K562 (cell line): ENCODE results near the gene RUNDC1. TPM values are rescaled to one million over a fixed set of nuclear protein-coding genes. Genes with fewer than 3 reads are reported as not detected.

ENCODE experiments used
- BCL6 ChIP-seq: fragments of 250-450 bp; sonication (Bioruptor Pico); IDR thresholded peaks from 2 replicates; pipeline ENCODE4 v1.4.0; 2020
- BHLHE40 ChIP-seq: IDR thresholded peaks from 2 replicates; pipeline ENCODE4 v1.6.1; 2011; ENCODE audit warnings: low read length, improper control_type of control experiment
- CBX1 ChIP-seq: sonication (generic); IDR thresholded peaks from 2 replicates; pipeline ENCODE4 v1.6.1; 2016; ENCODE audit warnings: antibody characterized with exemption, low read depth, mild to moderate bottlenecking
- DDX20 ChIP-seq: fragments of 450-650 bp; IDR thresholded peaks from 2 replicates; pipeline ENCODE4 v1.6.1; 2016; ENCODE audit warnings: missing genetic modification characterization, low read depth, mild to moderate bottlenecking, missing compliant biosample characterization, moderate library complexity
- E2F1 ChIP-seq: sonication (generic); formaldehyde crosslinking; IDR thresholded peaks from 2 replicates; pipeline ENCODE4 v1.8.1; 2023; ENCODE audit warnings: mild to moderate bottlenecking, missing genetic modification reagents, moderate library complexity
- EGR1 ChIP-seq: fragments of 450-650 bp; conservative IDR thresholded peaks from 2 replicates; pipeline ENCODE4 v1.6.1; 2017; ENCODE audit warnings: mild to moderate bottlenecking
- GATA2 ChIP-seq: sonication (generic); formaldehyde crosslinking; IDR thresholded peaks from 2 replicates; pipeline ENCODE4 v1.4.0; 2020; ENCODE audit warnings: mild to moderate bottlenecking, missing genetic modification reagents
- GATAD2B ChIP-seq: fragments of 450-650 bp; IDR thresholded peaks from 2 replicates; pipeline ENCODE4 v1.6.1; 2017; ENCODE audit warnings: mild to moderate bottlenecking, borderline replicate concordance
- HMGN3 ChIP-seq: IDR thresholded peaks from 2 replicates; pipeline ENCODE4 v1.6.1; 2011; ENCODE audit warnings: borderline replicate concordance, low read depth, mild to moderate bottlenecking, mixed read lengths, low read length; ENCODE audit not compliant: insufficient read length; ENCODE audit errors: extremely low read depth
- KHSRP ChIP-seq: fragments of 450-650 bp; IDR thresholded peaks from 2 replicates; pipeline ENCODE4 v1.6.1; 2017
- LCOR ChIP-seq: sonication (generic); formaldehyde crosslinking; IDR thresholded peaks from 2 replicates; pipeline ENCODE4 v1.8.0; 2022; ENCODE audit warnings: mild to moderate bottlenecking, missing genetic modification reagents
- MCM3 ChIP-seq: fragments of 450-650 bp; IDR thresholded peaks from 2 replicates; pipeline ENCODE4 v1.6.1; 2016
- MEF2A ChIP-seq: IDR thresholded peaks from 2 replicates; pipeline ENCODE4 v1.6.1; 2011; ENCODE audit warnings: low read depth, mild to moderate bottlenecking, low read length, moderate library complexity; ENCODE audit not compliant: control insufficient read depth
- MXD1 ChIP-seq: fragments of 250-450 bp; sonication (Bioruptor Pico); IDR thresholded peaks from 2 replicates; pipeline ENCODE4 v1.8.0; 2021; ENCODE audit warnings: borderline replicate concordance, mild to moderate bottlenecking, moderate library complexity; ENCODE audit not compliant: poor library complexity, severe bottlenecking
- NFRKB ChIP-seq: fragments of 450-650 bp; IDR thresholded peaks from 2 replicates; pipeline ENCODE4 v1.6.1; 2016; ENCODE audit warnings: low read depth
- NFXL1 ChIP-seq: fragments of 450-650 bp; formaldehyde crosslinking; IDR thresholded peaks from 2 replicates; pipeline ENCODE4 v1.4.0; 2021; ENCODE audit warnings: mild to moderate bottlenecking
- NR4A1 ChIP-seq, 2 experiments: fragments of 250-450 bp in 1 of 2; fragments of 450-650 bp in 1 of 2; sonication (Bioruptor Pico) in 1 of 2; IDR thresholded peaks; 2 replicates each; pipeline versions ENCODE4 v1.4.0 to v1.6.1; 2016 to 2020; ENCODE audit warnings: mild to moderate bottlenecking in 2 of 2, missing compliant biosample characterization in 1 of 2, missing genetic modification characterization in 1 of 2, moderate library complexity in 1 of 2
- OTX1 ChIP-seq: fragments of 450-650 bp; formaldehyde crosslinking; IDR thresholded peaks from 2 replicates; pipeline ENCODE4 v1.4.0; 2022; ENCODE audit warnings: mild to moderate bottlenecking
- PHB ChIP-seq: fragments of 250-450 bp; sonication (Bioruptor Pico); IDR thresholded peaks from 2 replicates; pipeline ENCODE4 v1.5.0; 2021
- RB1 ChIP-seq: fragments of 450-650 bp; IDR thresholded peaks from 2 replicates; pipeline ENCODE4 v1.6.1; 2017; ENCODE audit warnings: low read depth, mild to moderate bottlenecking
- RBM39 ChIP-seq: fragments of 200-400 bp; formaldehyde crosslinking; optimal IDR thresholded peaks from 2 replicates; pipeline ENCODE3; 2018; ENCODE audit warnings: low read depth, low read length
- SAP30 ChIP-seq: fragments of 200-600 bp; sonication (generic); IDR thresholded peaks from 2 replicates; pipeline ENCODE4 v1.6.1; 2012; ENCODE audit warnings: borderline replicate concordance, low read depth, mild to moderate bottlenecking, moderate library complexity, low read length, control low read depth, inconsistent platforms; ENCODE audit not compliant: insufficient read depth, poor library complexity, severe bottlenecking
- STAG1 ChIP-seq: sonication (generic); formaldehyde crosslinking; IDR thresholded peaks from 2 replicates; pipeline ENCODE4 v1.5.0; 2020; ENCODE audit warnings: missing genetic modification reagents, borderline replicate concordance
- STAT6 ChIP-seq: sonication (generic); formaldehyde crosslinking; IDR thresholded peaks from 2 replicates; pipeline ENCODE4 v1.8.1; 2023; ENCODE audit warnings: mild to moderate bottlenecking, missing genetic modification reagents
- ZFX ChIP-seq: sonication (generic); formaldehyde crosslinking; IDR thresholded peaks from 2 replicates; pipeline ENCODE4 v1.8.0; 2022; ENCODE audit warnings: mild to moderate bottlenecking, missing genetic modification reagents, moderate library complexity
- ZNF316 ChIP-seq: fragments of 450-650 bp; IDR thresholded peaks from 2 replicates; pipeline ENCODE4 v1.6.1; 2016
- polyA plus RNA-seq, 8 experiments: library from polyadenylated mRNA; depleted of rRNA in 4 of 8; stranded (reverse) in 5 of 8; unstranded in 3 of 8; fragments of >200 nt; fragmentation: Nextera tagmentation in 2 of 8; fragmentation: Illumina TruSeq in 1 of 8; extraction: Ambion mirVana in 2 of 8; extraction: Trizol in 1 of 8; gene quantifications; 2 replicates each; pipeline versions ENCODE4 v1.2.1 to v1.2.3, GENCODE V29; 2011 to 2014; ENCODE audit warnings: inconsistent platforms in 1 of 8, missing spikeins in 1 of 8
- total RNA-seq, 7 experiments: library from RNA; depleted of rRNA in 6 of 7; stranded (reverse); fragments of >200 nt in 6 of 7; fragmentation: Illumina TruSeq in 2 of 7; extraction: Trizol in 2 of 7; gene quantifications; 2 replicates each; pipeline versions ENCODE4 v1.2.1 to v1.2.3, GENCODE V29; 2011 to 2021; ENCODE audit warnings: low replicate concordance in 1 of 7

Gene RUNDC1
- total and polyA plus RNA-seq, 9 of the 15 experiments (the other 6 are each of a cell fraction or from before 2014, with no cell fraction given): 3.4 to 12.6 (median 9.4) TPM

- no peak for TF ChIP-seq STAT6 (CRISPR knock-in tag)
- TF ChIP-seq NFXL1: no peak
- 0 out of 2 replicates have a peak, but pooled peaks have one; percentile 4 for TF ChIP-seq CBX1
- 0 out of 2 replicates have a peak, but pooled peaks have one; percentile 15 for TF ChIP-seq EGR1
- TF ChIP-seq NR4A1 (CRISPR knock-in tag; IDR thresholded peaks at IDR 0.05): no peak
- TF ChIP-seq NR4A1 (tag; IDR thresholded peaks at IDR 0.05): no peak
- TF ChIP-seq MEF2A: no peak
- TF ChIP-seq BCL6 (CRISPR knock-in tag): no peak
- TF ChIP-seq BHLHE40: peak; percentile 49
- no peak for TF ChIP-seq PHB (CRISPR knock-in tag)
- no peak for TF ChIP-seq MCM3
- no peak for TF ChIP-seq GATA2
- no peak for TF ChIP-seq ZNF316
- no peak for TF ChIP-seq E2F1 (CRISPR knock-in tag)
- TF ChIP-seq DDX20 (tag): no peak
- no peak for TF ChIP-seq KHSRP
- TF ChIP-seq STAG1 (CRISPR knock-in tag): no peak
- TF ChIP-seq LCOR (CRISPR knock-in tag): 0 out of 2 replicates have a peak, but pooled peaks have one; percentile 37
- TF ChIP-seq RB1: no peak
- TF ChIP-seq RBM39: no peak
- TF ChIP-seq GATAD2B: no peak
- peak; percentile 31; the same call in 1 of the 2 replicates for TF ChIP-seq NFRKB
- TF ChIP-seq HMGN3: no peak
- TF ChIP-seq OTX1 (CRISPR knock-in tag): no peak
- no peak for TF ChIP-seq MXD1 (CRISPR knock-in tag)
- TF ChIP-seq SAP30: no peak
- TF ChIP-seq ZFX (CRISPR knock-in tag): peak; percentile 36; the same call in 1 of the 2 replicates
Measured at GRCh38 chr17:42979511-42980273, 673 bp upstream of the RUNDC1 start, which contains the start of gene PTGES3L (continued).
